Caco-2 (cell line): ENCODE data around the gene TMEM154. TPM values are rescaled to one million over a fixed set of nuclear protein-coding genes. Genes with fewer than 3 reads are reported as not detected.
A peak's percentile ranks its signal among the peaks of the same experiment; 100 is the strongest.

ENCODE experiments used
- BruUV-seq: library from RNA; stranded (reverse); fragments of 400-500 nt; replicated peaks from 2 replicates; lab custom pipeline; 2021; lab: Mats Ljungman, UMichigan
- CTCF ChIA-PET: fragments of 300-600 bp; sonication (Branson Sonifier 250); formaldehyde crosslinking; loops from one replicate; lab custom pipeline; 2022; ENCODE audit warnings: antibody characterized with exemption; lab: Charles Lee
- POLR2A ChIA-PET: fragments of 300-600 bp; sonication (Branson Sonifier 250); formaldehyde crosslinking; loops from one replicate; lab custom pipeline; 2022; ENCODE audit warnings: antibody characterized with exemption; lab: Charles Lee
- DNase-seq, 2 experiments: peaks; one replicate each; pipeline versions ENCODE4 v3.0.0 to v3.0.0-alpha.2; 2020 to 2022
- H3K27me3 ChIP-seq: replicated peaks from 2 replicates; pipeline ENCODE4 v1.6.0; 2011; ENCODE audit warnings: low read length; ENCODE audit not compliant: control insufficient read depth, insufficient read depth
- H3K36me3 ChIP-seq: 2 replicates; pipeline ENCODE4 v1.5.1; 2011; ENCODE audit warnings: low read length; ENCODE audit not compliant: control insufficient read depth, insufficient read depth
- H3K4me1 ChIP-seq: fragments of 250-450 bp; sonication (Bioruptor Pico); 2 replicates; pipeline ENCODE4 v1.5.1; 2020; ENCODE audit warnings: mild to moderate bottlenecking
- H3K4me3 ChIP-seq: 2 replicates; pipeline ENCODE4 v1.5.1; 2011; ENCODE audit warnings: low read depth, mild to moderate bottlenecking, control low read depth, low read length
- H3K9me3 ChIP-seq: fragments of 250-450 bp; sonication (Bioruptor Pico); 2 replicates; pipeline ENCODE4 v1.5.1; 2020; ENCODE audit warnings: mild to moderate bottlenecking, moderate library complexity
- H3K27ac Mint-ChIP-seq: one replicate; pipeline ENCODE4 v1.8.0; 2022; ENCODE audit warnings: mixed read lengths; ENCODE audit not compliant: unreplicated experiment
- H3K27me3 Mint-ChIP-seq: one replicate; pipeline ENCODE4 v1.8.0; 2022; ENCODE audit warnings: mixed read lengths; ENCODE audit not compliant: insufficient read depth, unreplicated experiment
- H3K36me3 Mint-ChIP-seq: one replicate; pipeline ENCODE4 v1.8.0; 2022; ENCODE audit warnings: mild to moderate bottlenecking, mixed read lengths; ENCODE audit not compliant: insufficient read depth, unreplicated experiment
- H3K4me1 Mint-ChIP-seq: one replicate; pipeline ENCODE4 v1.8.0; 2022; ENCODE audit warnings: low read depth, mixed read lengths; ENCODE audit not compliant: unreplicated experiment
- H3K4me3 Mint-ChIP-seq: one replicate; pipeline ENCODE4 v1.8.0; 2022; ENCODE audit warnings: mild to moderate bottlenecking, moderate library complexity, mixed read lengths; ENCODE audit not compliant: unreplicated experiment
- H3K9me3 Mint-ChIP-seq: one replicate; pipeline ENCODE4 v1.8.0; 2022; ENCODE audit warnings: mixed read lengths; ENCODE audit not compliant: unreplicated experiment
- CTCF ChIP-seq, 2 experiments: fragments of 200-600 bp in 1 of 2; IDR thresholded peaks; 1 replicate in 1 of 2; 2 replicates in 1 of 2; pipeline versions ENCODE4 v1.5.1 to v1.8.0; 2011 to 2022; ENCODE audit warnings: antibody characterized with exemption in 1 of 2, control low read depth in 1 of 2, inconsistent platforms in 1 of 2, low read depth in 1 of 2, low read length in 1 of 2, mild to moderate bottlenecking in 1 of 2, moderate library complexity in 1 of 2; ENCODE audit not compliant: insufficient read depth in 1 of 2, severe bottlenecking in 1 of 2, unreplicated experiment in 1 of 2
- intact Hi-C: fragments of 100-400 bp; cut with micrococcal nuclease; formaldehyde crosslinking; loops from one replicate; pipeline ENCODE4 v1.10.0; 2022; ENCODE audit not compliant: unreplicated experiment
- total RNA-seq: library from RNA; stranded (reverse); gene quantifications from 2 replicates; pipeline ENCODE4 v1.2.3, GENCODE V29; 2022

TMEM154 gene
- total RNA-seq, 1 experiment from 2014 or later, result 4.6 TPM

- no peak for TF ChIP-seq CTCF (IDR thresholded peaks at IDR 0.05; ENCODE audit: insufficient read depth in 1 of 2, low read depth in 1 of 2, low read length in 1 of 2, severe bottlenecking in 1 of 2, unreplicated experiment in 1 of 2)
- H3K4me3 ChIP-seq, result no peak overlapping the region
- ChIA-PET CTCF (no interaction called here), POLR2A (no interaction called here)
- Mint-ChIP-seq H3K27me3 (no peaks in the 10 kb centered on the region), H3K4me3 (peak overlapping the region; percentile 34), H3K27ac (no peak overlapping the region), H3K4me1 (no peaks in the 10 kb centered on the region), H3K36me3 (no peaks in the 10 kb centered on the region), H3K9me3 (peaks cover 7% of the 10 kb centered on the region)
- H3K27me3 ChIP-seq, result no peaks in the 10 kb centered on the region
- intact Hi-C loops, result no loop called here
- BruUV-seq, result no TSS peak
- H3K9me3 ChIP-seq, result no peaks in the 10 kb centered on the region
- H3K36me3 ChIP-seq, result no peaks in the 10 kb centered on the region
- H3K4me1 ChIP-seq, result no peaks in the 10 kb centered on the region
- no peak for DNase-seq
These were observed 88.4 kb downstream of the TMEM154 start for GRCh38 chr4:152591396-152591795.

GRCh38 chr4:152590179-152591031, 89.4 kb downstream of the TMEM154 start:
- ChIA-PET CTCF (no interaction called here), POLR2A (no interaction called here)
- Mint-ChIP-seq H3K9me3 (peaks cover 10% of the 10 kb centered on the region), H3K27ac (no peak overlapping the region), H3K4me3 (no peak overlapping the region), H3K4me1 (no peaks in the 10 kb centered on the region), H3K36me3 (no peaks in the 10 kb centered on the region), H3K27me3 (no peaks in the 10 kb centered on the region)
- Histone ChIP-seq H3K27me3 (no peaks in the 10 kb centered on the region), H3K9me3 (no peaks in the 10 kb centered on the region), H3K4me3 (no peak overlapping the region), H3K4me1 (no peaks in the 10 kb centered on the region), H3K36me3 (no peaks in the 10 kb centered on the region)
- TF ChIP-seq CTCF (IDR thresholded peaks at IDR 0.05; ENCODE audit: insufficient read depth in 1 of 2, low read depth in 1 of 2, low read length in 1 of 2, severe bottlenecking in 1 of 2, unreplicated experiment in 1 of 2), result no peak
- intact Hi-C loops, result no loop called here
- no TSS peak for BruUV-seq
- DNase-seq, result no peak

DNA sequence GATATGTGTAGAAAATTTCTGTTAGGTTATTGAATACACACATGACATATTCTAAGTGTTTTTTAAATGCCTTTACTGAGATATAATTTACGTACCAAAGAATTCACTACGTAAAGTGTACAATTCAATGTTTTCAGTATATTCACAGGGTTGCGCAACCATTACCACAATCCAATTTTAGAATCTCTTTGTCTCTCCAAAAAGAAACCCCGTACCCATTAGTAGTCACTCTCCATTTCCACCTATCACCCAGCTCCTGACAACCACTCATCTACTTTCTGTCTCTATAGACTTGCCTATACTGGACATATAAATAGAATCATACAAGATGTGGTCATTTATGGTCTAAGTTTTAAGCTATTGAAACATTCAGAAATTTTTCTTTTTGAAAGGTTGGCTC, 90.9 kb downstream of the TMEM154 start:
- Mint-ChIP-seq H3K27ac (no peak overlapping the region), H3K9me3 (peaks cover 10% of the 10 kb centered on the region), H3K4me1 (no peaks in the 10 kb centered on the region), H3K4me3 (no peak overlapping the region), H3K27me3 (no peaks in the 10 kb centered on the region), H3K36me3 (no peaks in the 10 kb centered on the region)
- Histone ChIP-seq H3K4me3 (no peak overlapping the region), H3K9me3 (no peaks in the 10 kb centered on the region), H3K36me3 (no peaks in the 10 kb centered on the region), H3K4me1 (no peaks in the 10 kb centered on the region), H3K27me3 (no peaks in the 10 kb centered on the region)
- intact Hi-C loops, result no loop called here
- ChIA-PET CTCF (no interaction called here), POLR2A (no interaction called here)
- BruUV-seq, result no TSS peak
- no peak for TF ChIP-seq CTCF (IDR thresholded peaks at IDR 0.05; ENCODE audit: insufficient read depth in 1 of 2, low read depth in 1 of 2, low read length in 1 of 2, severe bottlenecking in 1 of 2, unreplicated experiment in 1 of 2)
- DNase-seq, result no peak
